ENCODE data around the gene CCDC148. TPM values are rescaled to one million over a fixed set of nuclear protein-coding genes. Genes with fewer than 3 reads are reported as not detected.

Gene CCDC148
- total RNA-seq, 1 donor from 2014 or later = 1.2 TPM

- no peak for TF ChIP-seq CTCF (IDR thresholded peaks at IDR 0.05)
- intact Hi-C loops (cut with DNase I) = no loop called here
- Histone ChIP-seq H3K36me3 (no peaks in the 10 kb centered on the region), H3K27ac (no peak overlapping the region), H3K27me3 (no peaks in the 10 kb centered on the region), H3K4me3 (no peak overlapping the region), H3K9me3 (no peaks in the 10 kb centered on the region), H3K4me1 (no peaks in the 10 kb centered on the region)
- DNase-seq = no peak
- no peak for ATAC-seq
Observed at GRCh38 chr2:158154596-158154995, 302.0 kb downstream of the CCDC148 start.

- ATAC-seq (no peak), DNase-seq (no peak)
- Histone ChIP-seq H3K4me3 (no peak overlapping the region), H3K4me1 (no peaks in the 10 kb centered on the region), H3K27ac (no peak overlapping the region), H3K27me3 (no peaks in the 10 kb centered on the region), H3K9me3 (no peaks in the 10 kb centered on the region), H3K36me3 (no peaks in the 10 kb centered on the region)
- intact Hi-C loops (cut with DNase I) = no loop called here
- TF ChIP-seq CTCF (IDR thresholded peaks at IDR 0.05) = no peak
Observed at GRCh38 chr2:158153270-158154015, 303.1 kb downstream of the CCDC148 start.

GRCh38 chr2:158144914-158145625 is 311.5 kb downstream of the CCDC148 start:
- H3K27ac ChIP-seq = no peak overlapping the region
- no peaks in the 10 kb centered on the region for H3K4me1 ChIP-seq
- H3K27me3 ChIP-seq = no peaks in the 10 kb centered on the region
- ATAC-seq (no peak), DNase-seq (no peak)
- no peak for TF ChIP-seq CTCF (IDR thresholded peaks at IDR 0.05)
- H3K4me3 ChIP-seq = no peak overlapping the region
- no peaks in the 10 kb centered on the region for H3K36me3 ChIP-seq
- H3K9me3 ChIP-seq = no peaks in the 10 kb centered on the region
- intact Hi-C loops (cut with DNase I) = no loop called here

DNA sequence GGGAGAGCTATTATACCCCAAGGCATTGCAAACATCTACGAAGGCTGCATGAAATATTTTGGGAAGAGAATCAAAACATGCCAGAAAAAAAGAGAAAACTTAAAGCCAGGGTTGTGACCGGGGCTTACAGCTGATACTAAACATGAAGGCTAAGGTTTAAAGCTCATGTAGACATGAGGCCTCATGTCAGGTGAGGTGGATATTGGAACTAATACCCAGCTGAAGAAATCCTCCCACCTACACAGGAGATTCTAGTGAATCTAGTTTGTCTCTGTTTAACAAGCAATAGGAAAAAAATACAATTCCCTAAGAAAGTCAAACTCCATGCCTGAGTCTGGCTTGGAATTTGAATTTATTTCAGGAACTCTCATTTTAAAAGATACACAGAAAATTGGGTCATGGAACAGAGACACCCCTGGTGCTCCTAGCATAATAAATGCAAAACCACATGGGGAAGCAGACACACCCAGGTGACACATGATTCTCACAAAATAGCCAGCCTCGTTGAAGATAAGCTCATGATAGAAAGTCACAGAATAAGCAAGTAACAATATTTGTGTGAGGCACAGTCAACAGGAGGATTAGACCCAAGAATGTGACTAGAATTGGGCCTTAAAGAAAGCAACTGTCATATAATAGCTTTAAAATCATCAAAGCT is 312.7 kb downstream of the CCDC148 start:
- DNase-seq (no peak), ATAC-seq (no peak)
- Histone ChIP-seq H3K9me3 (no peaks in the 10 kb centered on the region), H3K4me3 (no peak overlapping the region), H3K27ac (no peak overlapping the region), H3K4me1 (no peaks in the 10 kb centered on the region), H3K36me3 (no peaks in the 10 kb centered on the region), H3K27me3 (no peaks in the 10 kb centered on the region)
- TF ChIP-seq CTCF (IDR thresholded peaks at IDR 0.05) = no peak
- intact Hi-C loops (cut with DNase I) = no loop called here

GRCh38 chr2:158142568-158143332 is 313.8 kb downstream of the CCDC148 start:
- H3K4me1 ChIP-seq = no peaks in the 10 kb centered on the region
- intact Hi-C loops (cut with DNase I) = no loop called here
- H3K36me3 ChIP-seq = no peaks in the 10 kb centered on the region
- ATAC-seq (no peak), DNase-seq (no peak)
- no peak overlapping the region for H3K27ac ChIP-seq
- H3K27me3 ChIP-seq = no peaks in the 10 kb centered on the region
- H3K4me3 ChIP-seq = no peak overlapping the region
- no peak for TF ChIP-seq CTCF (IDR thresholded peaks at IDR 0.05)
- no peaks in the 10 kb centered on the region for H3K9me3 ChIP-seq
